ACHN (cell line): ENCODE data around the gene FTO.
A peak's percentile ranks its signal among the peaks of the same experiment; 100 is the strongest.
"Not testable (repeated sequence)": the region's sequence is repeated elsewhere in the genome, so short reads cannot be mapped to it uniquely, and the experiment has no call there.

Experiments used
- DNase-seq: peaks from one replicate; pipeline ENCODE4 v3.0.0-alpha.2; 2015
- in situ Hi-C: cut with HindIII; loops from 2 replicates; pipeline ENCODE4 v1.10.0; 2017; ENCODE audit warnings: low sequenced_read_pairs, low pct_ligation_motif_present, low pct_unique_long_range_greater_than_20kb

The FTO gene

DNA sequence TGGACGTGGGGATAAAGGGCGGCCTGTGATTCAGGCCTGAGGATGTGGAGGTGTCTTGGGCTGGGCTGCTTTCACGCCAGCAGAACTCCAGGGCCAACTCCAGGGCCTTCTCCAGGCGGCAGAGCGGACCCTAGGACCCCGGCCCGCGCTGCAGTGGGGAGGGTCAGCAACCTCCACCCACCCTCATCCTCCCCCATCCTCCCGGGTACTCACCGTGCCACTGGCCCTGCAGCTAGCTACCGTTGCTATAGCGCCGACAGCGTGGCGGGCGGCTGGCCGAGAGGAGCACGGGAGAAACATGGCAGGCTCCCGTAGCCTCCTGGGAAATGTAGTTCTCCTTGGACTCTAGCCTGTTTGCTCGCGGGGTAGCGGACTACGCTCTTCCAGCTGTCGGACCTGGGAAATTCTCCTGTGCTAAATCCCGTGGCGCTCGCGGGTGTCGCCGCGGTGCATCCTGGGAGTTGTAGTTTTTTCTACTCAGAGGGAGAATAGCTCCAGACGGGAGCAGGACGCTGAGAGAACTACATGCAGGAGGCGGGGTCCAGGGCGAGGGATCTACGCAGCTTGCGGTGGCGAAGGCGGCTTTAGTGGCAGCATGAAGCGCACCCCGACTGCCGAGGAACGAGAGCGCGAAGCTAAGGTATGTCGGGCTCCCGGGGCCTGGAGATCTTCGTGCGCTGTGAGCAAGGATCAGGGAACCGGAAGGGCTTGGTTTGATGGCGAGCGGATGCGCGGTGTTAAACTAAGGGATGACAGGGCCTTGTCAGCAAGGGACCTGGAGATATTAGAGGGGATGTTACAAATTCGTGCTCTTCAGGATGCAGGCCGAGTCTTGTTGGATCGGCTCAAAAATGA is at the start of gene FTO, which contains the start of gene RPGRIP1L:
Gene FTO, plus strand, starts transcription at position 567 of the 855 bp plus-strand sequence.
Gene RPGRIP1L, minus strand, starts transcription at position 270 of the 855 bp plus-strand sequence. CDS start 3,136 bp downstream, outside the sequence.
- DNase-seq: peak; percentile 99

DNA sequence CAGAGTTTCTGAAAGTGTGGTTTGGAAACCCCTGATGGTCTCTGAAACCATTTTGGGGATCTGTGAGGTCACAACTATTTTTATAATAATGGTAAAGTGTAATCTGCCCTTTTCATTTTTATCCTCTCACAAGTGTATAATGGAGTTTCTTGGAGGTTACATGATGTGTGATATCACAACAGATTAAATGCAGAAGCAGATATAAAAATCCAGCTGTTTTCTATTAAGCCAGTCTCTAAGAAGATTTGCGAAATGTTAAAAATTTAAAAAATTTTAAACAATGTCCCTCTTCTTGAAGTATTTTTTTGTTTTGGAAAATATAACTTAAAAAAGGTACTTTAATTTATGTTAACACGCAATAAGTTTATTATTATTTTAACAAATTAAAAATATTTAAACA is 49.0 kb upstream of the FTO start:
- DNase-seq: no peak
- in situ Hi-C loops: no loop called here

More for the DNA sequence above, at the start of gene FTO, which contains the start of gene RPGRIP1L:
- in situ Hi-C loops: no loop called here

DNA sequence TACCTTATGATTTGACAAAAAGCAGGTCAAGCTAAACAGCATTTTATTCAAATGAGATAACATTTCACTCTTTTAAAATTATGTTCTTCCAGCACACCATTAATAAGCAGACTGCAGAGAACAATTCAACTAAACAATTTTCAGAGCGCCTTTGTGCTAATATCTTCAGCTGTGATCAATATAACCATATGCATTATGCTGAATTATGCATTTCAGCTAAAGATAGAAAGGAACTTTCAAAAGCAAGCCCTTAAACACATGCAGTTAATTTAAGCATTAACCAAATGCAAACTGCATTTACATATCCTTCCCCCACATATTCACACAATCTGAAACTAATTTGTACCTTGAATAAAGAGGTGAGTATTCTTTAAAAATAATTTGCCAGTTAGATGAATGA is 41.9 kb upstream of the FTO start:
- in situ Hi-C loops: no loop called here
- DNase-seq: no peak

DNA sequence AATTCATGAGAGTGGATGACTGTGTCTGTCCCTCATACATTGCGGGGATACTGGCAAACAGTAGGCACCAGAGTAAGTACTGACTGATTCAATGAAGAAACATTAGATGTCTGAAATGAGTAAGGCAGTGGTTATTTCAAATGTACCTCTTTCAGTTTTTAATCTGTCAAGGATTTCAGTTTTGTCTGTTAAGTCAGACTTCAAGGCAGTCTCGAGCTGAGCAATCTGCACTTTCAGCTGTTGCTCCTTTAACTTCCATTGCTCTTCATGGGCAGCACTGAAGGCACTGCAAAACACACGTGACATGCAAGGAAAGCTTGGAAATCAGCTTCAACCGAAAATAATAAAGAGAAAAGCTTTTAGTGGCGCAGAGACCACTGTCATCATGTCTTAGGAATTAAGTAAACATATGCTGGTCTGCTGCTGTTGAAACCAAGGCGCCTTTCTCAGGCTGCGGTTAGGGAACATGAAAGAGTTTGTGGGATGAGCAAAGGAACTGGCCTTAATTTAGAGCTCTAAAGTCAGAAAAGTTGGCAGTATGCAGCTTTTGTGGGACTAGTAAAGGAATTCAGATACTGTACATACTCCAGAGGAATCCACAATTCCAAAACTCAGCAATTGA is 39.1 kb upstream of the FTO start:
- in situ Hi-C loops: no loop called here
- no peak for DNase-seq

- in situ Hi-C loops: no loop called here
- no peak for DNase-seq
These were observed 37.1 kb upstream of the FTO start for GRCh38 chr16:53666786-53667415.

DNA sequence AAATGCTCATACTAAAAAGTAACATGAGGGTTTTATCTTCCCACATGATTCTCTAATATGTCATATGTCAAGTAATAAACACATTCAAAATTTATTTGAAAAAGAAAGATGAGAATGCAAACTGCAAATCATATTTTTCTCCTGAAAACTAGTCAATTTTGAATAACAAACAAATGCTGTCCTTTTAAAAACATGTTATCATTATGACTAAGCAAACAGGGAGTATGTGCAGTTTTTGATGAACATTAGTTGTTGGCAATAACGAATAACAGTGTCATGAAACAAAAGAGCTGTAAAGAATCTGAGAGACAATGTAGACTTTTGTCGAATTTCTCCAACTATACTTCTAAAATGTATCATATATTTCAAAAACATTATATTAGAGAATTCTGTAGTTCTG is 35.1 kb upstream of the FTO start:
- DNase-seq: no peak
- in situ Hi-C loops: no loop called here

DNA sequence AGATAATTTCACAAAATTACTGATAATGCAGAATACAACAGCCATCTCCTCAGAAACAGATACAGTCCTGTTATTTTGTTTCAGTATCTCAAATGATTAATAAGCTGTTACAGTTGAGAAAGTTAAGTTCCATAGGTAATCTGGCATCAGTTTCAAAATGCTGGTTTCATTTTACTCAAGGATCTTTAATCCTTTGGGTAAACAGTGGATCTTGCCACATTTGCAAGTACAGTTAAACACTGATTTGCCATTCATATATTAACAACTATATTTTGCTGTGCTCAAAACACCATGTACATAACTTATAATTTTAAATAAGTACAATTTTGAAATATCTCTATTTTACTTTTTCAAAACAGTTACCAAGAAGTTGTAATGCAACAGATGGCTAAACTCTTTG is 31.5 kb upstream of the FTO start:
- DNase-seq: no peak
- in situ Hi-C loops: no loop called here

GRCh38 chr16:53673189-53673588 is 30.8 kb upstream of the FTO start:
- no peak for DNase-seq
- in situ Hi-C loops: no loop called here

GRCh38 chr16:53678155-53678554 is 25.8 kb upstream of the FTO start:
- no peak for DNase-seq
- in situ Hi-C loops: no loop called here

GRCh38 chr16:53678756-53679343 is 25.1 kb upstream of the FTO start:
- in situ Hi-C loops: no loop called here
- no peak for DNase-seq

DNA sequence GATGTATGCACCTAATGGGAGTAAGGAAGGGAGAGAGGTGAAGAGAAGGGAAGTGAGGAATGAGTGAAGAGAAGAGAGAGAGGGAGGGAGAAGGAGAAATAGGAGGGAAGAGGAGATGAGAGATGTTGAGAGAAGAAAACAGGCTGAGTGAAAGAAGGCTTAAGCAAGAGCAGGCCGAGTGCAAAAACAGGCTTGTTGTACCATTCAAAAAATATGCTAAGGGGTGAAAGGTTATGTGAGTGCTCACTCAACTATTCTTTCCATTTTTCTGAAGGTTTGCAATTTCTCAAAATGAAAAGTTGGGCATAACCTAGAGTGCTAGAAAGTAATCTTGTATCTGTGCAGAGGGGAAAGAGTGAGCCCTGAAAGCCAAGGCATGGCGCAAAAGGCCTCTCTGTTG is 23.2 kb upstream of the FTO start:
- no peak for DNase-seq
- in situ Hi-C loops: no loop called here

DNA sequence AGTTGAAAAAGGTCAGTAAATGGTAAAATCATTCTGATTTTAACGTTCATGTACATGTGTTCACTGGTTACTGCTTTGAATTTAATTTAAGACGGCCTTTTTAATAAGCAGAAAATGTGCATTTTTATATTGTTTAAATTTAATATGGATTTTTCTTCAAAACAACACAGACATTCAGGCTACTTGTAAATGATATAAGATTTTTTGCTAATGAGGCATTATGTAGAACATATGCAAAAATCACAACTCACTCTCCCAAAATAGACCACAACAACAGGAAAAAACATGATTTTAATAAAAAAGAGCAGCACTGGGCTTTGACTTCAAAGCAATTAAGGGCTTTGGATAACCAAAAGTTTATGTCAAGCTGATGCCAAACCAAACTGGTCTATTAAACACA is 22.6 kb upstream of the FTO start:
- in situ Hi-C loops: no loop called here
- DNase-seq: no peak

DNA sequence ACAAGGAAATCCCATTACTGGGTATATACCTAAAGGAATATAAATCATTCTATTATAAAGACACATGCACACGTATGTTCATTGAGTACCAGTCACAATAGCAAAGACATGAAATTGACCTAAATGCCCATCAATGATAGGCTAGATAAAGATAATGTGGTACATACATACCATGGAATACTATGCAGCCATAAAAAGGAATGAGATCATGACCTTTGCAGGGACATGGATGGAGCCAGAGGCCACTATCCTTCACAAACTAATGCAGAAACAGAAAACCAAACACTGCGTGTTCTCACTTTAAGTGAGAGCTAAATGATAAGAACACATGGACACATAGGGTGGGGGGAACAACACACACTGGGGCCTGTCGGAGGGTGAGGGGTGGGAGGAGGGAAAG is 18.6 kb upstream of the FTO start:
- DNase-seq, in situ Hi-C loops: not testable (repeated sequence)

- no peak for DNase-seq
- in situ Hi-C loops: no loop called here
These were observed 17.2 kb upstream of the FTO start for GRCh38 chr16:53686710-53687109.

DNA sequence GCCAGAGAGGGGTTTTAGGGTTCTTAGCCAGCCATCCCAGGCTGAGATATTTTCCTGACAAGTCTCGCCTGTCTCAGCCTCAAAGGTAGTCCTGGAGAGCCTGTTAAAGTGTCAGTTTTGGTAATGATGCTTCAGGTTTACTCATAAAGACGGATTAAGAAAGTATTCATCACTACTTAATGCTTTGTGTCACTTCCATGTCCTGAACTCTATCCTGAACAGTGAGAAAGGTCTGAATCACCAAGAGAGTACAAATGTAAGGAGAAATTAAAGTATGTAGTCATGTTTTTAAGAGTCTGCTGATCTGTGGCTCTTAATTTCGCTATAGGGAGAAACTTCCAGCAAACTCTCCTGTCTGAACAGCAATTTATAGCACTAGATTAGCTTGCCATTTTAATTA is 14.3 kb upstream of the FTO start:
- DNase-seq: no peak
- in situ Hi-C loops: no loop called here

GRCh38 chr16:53690771-53691170 is 13.2 kb upstream of the FTO start:
- in situ Hi-C loops: no loop called here
- DNase-seq: no peak

- in situ Hi-C loops: no loop called here
These were observed 11.8 kb upstream of the FTO start for GRCh38 chr16:53692146-53692545.

DNA sequence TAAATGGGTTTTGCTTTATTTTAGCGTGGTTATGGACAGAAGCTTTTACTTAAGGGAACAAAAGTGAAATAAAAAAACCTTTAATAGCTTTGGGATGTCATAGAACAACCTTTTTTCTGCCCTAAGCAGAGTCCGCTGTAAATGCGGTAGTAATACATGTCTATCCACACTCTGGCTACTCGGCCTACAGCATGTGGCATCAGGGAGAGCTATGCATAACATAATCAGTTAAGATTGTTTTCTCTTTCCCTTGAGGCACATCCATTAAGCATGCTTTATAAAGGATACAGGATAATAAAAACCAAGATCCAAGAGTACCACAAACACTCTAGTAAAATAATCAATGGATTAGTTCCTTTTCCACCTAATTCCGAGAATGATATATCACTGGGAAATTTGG is 10.6 kb upstream of the FTO start:
- in situ Hi-C loops: no loop called here
- DNase-seq: no peak

More at GRCh38 chr16:53692146-53692545, 11.8 kb upstream of the FTO start:
- DNase-seq: no peak

DNA sequence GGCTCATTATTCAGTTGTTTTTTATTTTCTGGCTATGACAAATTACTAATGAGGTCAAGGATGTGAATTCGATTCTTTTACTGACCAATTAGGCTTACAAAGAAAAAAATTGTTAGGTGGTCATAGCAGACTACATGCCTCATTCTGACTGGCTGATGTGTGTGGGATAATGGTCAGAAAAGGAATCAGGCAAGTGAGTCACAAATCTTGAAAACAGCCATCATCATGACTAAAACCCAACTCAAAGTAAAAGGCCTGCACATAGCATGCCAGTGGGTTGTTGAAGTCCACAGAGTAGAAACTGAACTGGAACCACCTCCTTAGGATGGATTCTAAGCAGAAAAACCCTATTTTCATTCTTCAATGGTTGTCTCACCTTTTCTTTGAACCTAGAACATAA is 8.9 kb upstream of the FTO start:
- in situ Hi-C loops: no loop called here
- no peak for DNase-seq
